Heart right ventricle (tissue), 16 donors: ENCODE results near the gene ADSS1. TPM values are rescaled to one million over a fixed set of nuclear protein-coding genes. Genes with fewer than 3 reads are reported as not detected.
"Not testable (repeated sequence)": the region's sequence is repeated elsewhere in the genome, so short reads cannot be mapped to it uniquely, and the experiment has no call there.

Experiments used
- ATAC-seq, 8 donors: fragments of 200-7000 bp; cut with Tn5 transposase; one replicate each; pipeline ENCODE4 v1.9.1; 2020; ENCODE audit warnings: mild to moderate bottlenecking in 8 of 8, moderate library complexity in 8 of 8, moderate number of reproducible peaks in 1 of 8
- DNase-seq, 2 donors: peaks; one replicate each; pipeline ENCODE4 v3.0.0-alpha.2; 2020
- H3K27ac ChIP-seq, 10 donors: fragments of 200-600 bp; sonication (generic) in 2 of 10; one replicate each; pipeline versions ENCODE4 v1.5.0 to v1.8.0; 2020 to 2022; ENCODE audit warnings: mild to moderate bottlenecking in 3 of 10
- H3K27me3 ChIP-seq, 7 donors: fragments of 200-600 bp; one replicate each; pipeline ENCODE4 v1.8.0; 2021 to 2022; ENCODE audit warnings: mild to moderate bottlenecking in 2 of 7
- H3K36me3 ChIP-seq, 9 donors: fragments of 200-600 bp; sonication (generic) in 1 of 9; one replicate each; pipeline versions ENCODE4 v1.5.0 to v1.8.0; 2020 to 2022; ENCODE audit warnings: mild to moderate bottlenecking in 2 of 9
- H3K4me1 ChIP-seq, 9 donors: fragments of 200-600 bp; sonication (generic) in 1 of 9; one replicate each; pipeline versions ENCODE4 v1.5.0 to v1.8.0; 2020 to 2022; ENCODE audit warnings: mild to moderate bottlenecking in 4 of 9
- H3K4me3 ChIP-seq, 10 donors: fragments of 200-600 bp; sonication (generic) in 2 of 10; one replicate each; pipeline versions ENCODE4 v1.5.0 to v1.8.0; 2020 to 2022; ENCODE audit warnings: mild to moderate bottlenecking in 7 of 10, moderate library complexity in 2 of 10
- H3K9me3 ChIP-seq, 11 donors: fragments of 200-600 bp in 10 of 11; sonication (generic) in 2 of 11; one replicate each; pipeline versions ENCODE4 v1.5.0 to v1.8.0; 2013 to 2022; ENCODE audit warnings: mild to moderate bottlenecking in 2 of 11, control low read depth in 1 of 11, moderate library complexity in 1 of 11
- CTCF ChIP-seq, 9 donors: fragments of 200-600 bp; sonication (generic) in 2 of 9; IDR thresholded peaks; one replicate each; pipeline versions ENCODE4 v1.5.0 to v1.8.0; 2021 to 2022; ENCODE audit warnings: antibody characterized with exemption in 9 of 9, mild to moderate bottlenecking in 5 of 9, moderate library complexity in 1 of 9
- WGBS, 2 donors: extraction: QIAGEN DNeasy Blood & Tissue Kit; methylation state at CpG; one replicate each; pipeline ENCODE4 v1.1.7; 2013; ENCODE audit warnings: inconsistent platforms in 1 of 2; 5-methylcytosine and 5-hydroxymethylcytosine counted together
- intact Hi-C, 10 donors: fragments of 100-400 bp; cut with DNase I; formaldehyde crosslinking; loops; one replicate each; pipeline versions ENCODE4 v1.11.1 to v1.14.2; 2022
- polyA plus RNA-seq, 2 donors: library from polyadenylated mRNA; stranded (reverse); fragments of 200-250 nt; gene quantifications; one replicate each; pipeline ENCODE4 v1.2.3, GENCODE V29; 2013
- total RNA-seq, 10 donors: library from RNA; stranded (reverse); fragmentation: NEBNext Ultra II Directional in 3 of 10; extraction: Animal tissue kit (Norgen Biotek cat#: 25700) in 3 of 10; gene quantifications; one replicate each; pipeline versions ENCODE4 v1.2.1 to v1.2.4, GENCODE V29; 2021 to 2023
- donor health status: Arrhythmogenic right ventricular cardiomyopathy.
- donor health status: ischemic (EF 13 %, LVEDD 7.1; RV severe dilation, severe dysfunction).
- donor health status: healthy with polysubstance abuse.
- donor health status: DM: no; HTN: yes; CAD: no.
- donor health status: DM: no; HTN: no; CAD: no.
- donor health status: ischemic (EF 25% LVEDD 6.9; RV normal size, moderate dysfunction).
- donor health status: ischemic (EF 25% LVEDD 5.7; RV mildly dilated, moderate dysfunction).
- donor health status: healthy.
- donor health status: DM: yes; HTN: yes; CAD: no.
- donor health status: Ischemic cardiomyopathy.
- donor health status: ischemic (EF 35%, LVEDD 5.7; RV mildly dilated, moderate dysfunction).
- donor health status: nonischemic (EF 11% LVEDD 7.7; RV severe dilation, severe dysfunction).
- donor health status: DM: yes; HTN: yes; CAD: no.
- donor health status: PGD.
- donor health status: ischemic (EF 29% LVEDD 5.4; RV normal size, mild dysfunction).
- donor health status: nonischemic (EF 23%, LVEDD 6.1; RV moderate dilation, normal function).

Gene ADSS1
- total and polyA plus RNA-seq, 12 donors = 74.6 to 295 (median 195) TPM

GRCh38 chr14:104728631-104729030 is 4.6 kb downstream of the ADSS1 start:
- no peak overlapping the region for H3K4me3 ChIP-seq
- no peaks in the 10 kb centered on the region for H3K27me3 ChIP-seq
- H3K36me3 ChIP-seq = no peaks in the 10 kb centered on the region
- peaks cover 26 to 87% (median 50%) of the 10 kb centered on the region in 9 donors for H3K4me1 ChIP-seq
- H3K27ac ChIP-seq = peak overlapping the region in 1 of 10 donors; percentile 15
- TF ChIP-seq CTCF (IDR thresholded peaks at IDR 0.05) = no peak
- DNase-seq = no peak
- 85 to 86% methylated on average over 17 of the region's 17 CpGs for WGBS, 2 donors
- no peak for ATAC-seq
- intact Hi-C loops = loop anchor here in 3 of 10 donors (10.0 kb wide), 1 partner anchor 144 kb away; no protein-coding TSS in a partner anchor
- H3K9me3 ChIP-seq = no peaks in the 10 kb centered on the region

GRCh38 chr14:104729176-104729834 is 5.3 kb downstream of the ADSS1 start:
- intact Hi-C loops = loop anchor here in 3 of 10 donors (10.0 kb wide), 1 partner anchor 145 kb away; no protein-coding TSS in a partner anchor
- DNase-seq, H3K4me3 ChIP-seq, H3K36me3 ChIP-seq, ATAC-seq, H3K27ac ChIP-seq, H3K27me3 ChIP-seq, H3K9me3 ChIP-seq: not testable (repeated sequence)
- 94 to 97% methylated on average over 33 to 70 of the region's 73 CpGs for WGBS, 2 donors
- H3K4me1 ChIP-seq = peaks cover 31 to 91% (median 54%) of the 10 kb centered on the region in 9 donors

- DNase-seq (no peak), ATAC-seq (no peak)
- Histone ChIP-seq H3K4me3 (no peak overlapping the region), H3K4me1 (peaks cover 36 to 91% (median 56%) of the 10 kb centered on the region in 9 donors), H3K27ac (peak overlapping the region in 1 of 10 donors; percentile 44), H3K9me3 (no peaks in the 10 kb centered on the region), H3K36me3 (no peaks in the 10 kb centered on the region), H3K27me3 (no peaks in the 10 kb centered on the region)
- TF ChIP-seq CTCF (IDR thresholded peaks at IDR 0.05) = no peak
- WGBS, 2 donors = 75 to 89% methylated on average over 12 to 16 of the region's 16 CpGs
- intact Hi-C loops = loop anchor here in 3 of 10 donors (10.0 kb wide), 1 partner anchor 145 kb away; no protein-coding TSS in a partner anchor
Measured at GRCh38 chr14:104729835-104730181, 5.8 kb downstream of the ADSS1 start.

- no peak for TF ChIP-seq CTCF (IDR thresholded peaks at IDR 0.05)
- intact Hi-C loops = no loop called here
- H3K27me3 ChIP-seq = no peaks in the 10 kb centered on the region
- H3K9me3 ChIP-seq = no peaks in the 10 kb centered on the region
- H3K4me3 ChIP-seq = no peak overlapping the region
- ATAC-seq = no peak
- peaks cover 36 to 91% (median 56%) of the 10 kb centered on the region in 9 donors for H3K4me1 ChIP-seq
- H3K36me3 ChIP-seq = no peaks in the 10 kb centered on the region
- H3K27ac ChIP-seq = peak overlapping the region in 2 of 10 donors; percentile 44 to 52
- 67 to 70% methylated on average over 5 of the region's 5 CpGs for WGBS, 2 donors
- no peak for DNase-seq
Measured at GRCh38 chr14:104730487-104730886, 6.5 kb downstream of the ADSS1 start.
